ENCODE results near the gene CRAT. TPM values are rescaled to one million over a fixed set of nuclear protein-coding genes. Genes with fewer than 3 reads are reported as not detected.

The CRAT gene
- total RNA-seq, 2 experiments from 2014 or later: 1.8 to 6.5 TPM

GRCh38 chr9:129094387-129095169, 16.0 kb downstream of the CRAT start:
- no peaks in the 10 kb centered on the region for H4K20me1 ChIP-seq (ENCODE audit: insufficient read depth, low read length)
- TF ChIP-seq CTCF (conservative IDR thresholded peaks at IDR 0.05; ENCODE audit: low read length) (no peak), EZH2phosphoT487 (IDR thresholded peaks at IDR 0.05; ENCODE audit: borderline replicate concordance, low read depth, low read length) (no peak)
- H3K27ac ChIP-seq (ENCODE audit: low read depth, low read length, poor library complexity, severe bottlenecking): no peak overlapping the region
- H3K79me2 ChIP-seq (ENCODE audit: insufficient read depth, low read depth, low read length): no peaks in the 10 kb centered on the region
- H2AFZ ChIP-seq (ENCODE audit: low read length): no peak overlapping the region
- no peak overlapping the region for H3K4me2 ChIP-seq (ENCODE audit: low read length)
- H3K9me3 ChIP-seq (ENCODE audit: low read length): no peaks in the 10 kb centered on the region
- CTCF ChIA-PET (ENCODE audit: unreplicated experiment): no interaction called here
- no peaks in the 10 kb centered on the region for H3K9me2 ChIP-seq (ENCODE audit: insufficient read depth, low read length)
- H3K4me1 ChIP-seq (ENCODE audit: insufficient read depth, low read length, poor library complexity, severe bottlenecking): no peaks in the 10 kb centered on the region
- H3K36me3 ChIP-seq (ENCODE audit: insufficient read depth, low read length): peaks cover 6% of the 10 kb centered on the region
- H3K4me3 ChIP-seq (ENCODE audit: low read depth, low read length, poor library complexity, severe bottlenecking): no peak overlapping the region
- intact Hi-C loops (cut with micrococcal nuclease; ENCODE audit: unreplicated experiment): no loop called here
- no peak for DNase-seq (ENCODE audit: low spot score)
- no TSS peak for BruUV-seq (replicated peaks)
- POLR2A ChIA-PET: interaction anchor here (0.6 kb wide), 1 partner anchor 13 kb away, joined by 6 read pairs; no protein-coding TSS in a partner anchor

- Histone ChIP-seq H3K9me2 (ENCODE audit: insufficient read depth, low read length) (no peaks in the 10 kb centered on the region), H3K27ac (ENCODE audit: low read depth, low read length, poor library complexity, severe bottlenecking) (no peak overlapping the region), H3K9me3 (ENCODE audit: low read length) (no peaks in the 10 kb centered on the region), H3K36me3 (ENCODE audit: insufficient read depth, low read length) (peaks cover 12% of the 10 kb centered on the region), H3K4me2 (ENCODE audit: low read length) (no peak overlapping the region), H3K4me3 (ENCODE audit: low read depth, low read length, poor library complexity, severe bottlenecking) (no peak overlapping the region), H2AFZ (ENCODE audit: low read length) (no peak overlapping the region), H4K20me1 (ENCODE audit: insufficient read depth, low read length) (no peaks in the 10 kb centered on the region), H3K79me2 (ENCODE audit: insufficient read depth, low read depth, low read length) (no peaks in the 10 kb centered on the region), H3K4me1 (ENCODE audit: insufficient read depth, low read length, poor library complexity, severe bottlenecking) (no peaks in the 10 kb centered on the region)
- BruUV-seq (replicated peaks): no TSS peak
- TF ChIP-seq CTCF (conservative IDR thresholded peaks at IDR 0.05; ENCODE audit: low read length) (no peak), EZH2phosphoT487 (IDR thresholded peaks at IDR 0.05; ENCODE audit: borderline replicate concordance, low read depth, low read length) (no peak)
- DNase-seq (ENCODE audit: low spot score): no peak
- ChIA-PET POLR2A (no interaction called here), CTCF (ENCODE audit: unreplicated experiment) (no interaction called here)
- intact Hi-C loops (cut with micrococcal nuclease; ENCODE audit: unreplicated experiment): no loop called here
Observed at GRCh38 chr9:129093602-129094386, 16.8 kb downstream of the CRAT start.

- no peaks in the 10 kb centered on the region for H3K4me1 ChIP-seq (ENCODE audit: insufficient read depth, low read length, poor library complexity, severe bottlenecking)
- intact Hi-C loops (cut with micrococcal nuclease; ENCODE audit: unreplicated experiment): no loop called here
- H3K79me2 ChIP-seq (ENCODE audit: insufficient read depth, low read depth, low read length): no peaks in the 10 kb centered on the region
- H4K20me1 ChIP-seq (ENCODE audit: insufficient read depth, low read length): no peaks in the 10 kb centered on the region
- no peak overlapping the region for H2AFZ ChIP-seq (ENCODE audit: low read length)
- ChIA-PET POLR2A (no interaction called here), CTCF (ENCODE audit: unreplicated experiment) (no interaction called here)
- no peak overlapping the region for H3K4me3 ChIP-seq (ENCODE audit: low read depth, low read length, poor library complexity, severe bottlenecking)
- no TSS peak for BruUV-seq (replicated peaks)
- H3K36me3 ChIP-seq (ENCODE audit: insufficient read depth, low read length): peaks cover 42% of the 10 kb centered on the region
- H3K27ac ChIP-seq (ENCODE audit: low read depth, low read length, poor library complexity, severe bottlenecking): no peak overlapping the region
- no peak overlapping the region for H3K4me2 ChIP-seq (ENCODE audit: low read length)
- no peaks in the 10 kb centered on the region for H3K9me3 ChIP-seq (ENCODE audit: low read length)
- TF ChIP-seq CTCF (conservative IDR thresholded peaks at IDR 0.05; ENCODE audit: low read length) (no peak), EZH2phosphoT487 (IDR thresholded peaks at IDR 0.05; ENCODE audit: borderline replicate concordance, low read depth, low read length) (no peak)
- no peaks in the 10 kb centered on the region for H3K9me2 ChIP-seq (ENCODE audit: insufficient read depth, low read length)
- DNase-seq (ENCODE audit: low spot score): no peak
Observed at GRCh38 chr9:129089246-129089645, 21.3 kb downstream of the CRAT start.

Measured in OCI-LY7 (cell line).